ENCODE measurements around the gene ZKSCAN4. TPM values are rescaled to one million over a fixed set of nuclear protein-coding genes. Genes with fewer than 3 reads are reported as not detected.
A peak's percentile ranks its signal among the peaks of the same experiment; 100 is the strongest.

Gene ZKSCAN4
- total and polyA plus RNA-seq, 2 of the 8 experiments (the other 6 are each of a cell fraction or from before 2014, with no cell fraction given) = 2.2 to 6.6 TPM

DNA sequence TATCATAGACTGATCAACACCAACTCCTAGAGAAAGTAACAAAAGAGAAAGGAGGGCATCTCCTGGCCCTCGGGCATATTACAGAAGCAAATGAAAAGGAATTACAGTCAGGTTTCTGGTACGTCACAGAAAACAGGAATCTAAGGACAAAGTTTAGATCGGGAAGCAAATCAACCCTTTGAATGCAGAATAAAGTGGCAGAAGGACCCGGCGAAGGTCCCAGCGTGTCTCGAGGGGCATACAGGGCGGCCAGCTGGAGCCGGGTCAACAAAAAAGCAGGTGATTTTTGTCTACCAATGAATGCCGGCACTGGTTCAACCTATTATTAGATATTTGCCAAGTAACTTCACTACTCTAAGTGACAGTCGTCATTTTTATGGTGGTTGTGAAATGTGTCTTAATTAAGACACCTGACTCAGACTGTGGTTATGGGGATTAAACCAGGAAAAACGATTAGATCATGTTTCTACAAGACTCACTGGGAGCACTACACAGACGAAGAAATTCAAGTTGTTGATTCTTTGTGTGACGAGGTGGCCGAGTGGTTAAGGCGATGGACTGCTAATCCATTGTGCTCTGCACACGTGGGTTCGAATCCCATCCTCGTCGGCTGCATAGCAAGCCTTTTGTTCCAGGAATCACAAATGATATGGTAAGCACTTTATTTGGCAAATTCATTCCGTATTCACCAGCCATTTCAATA, 39.4 kb downstream of the ZKSCAN4 start:
- Histone ChIP-seq H3K79me2 (ENCODE audit: control insufficient read depth in 1 of 2, insufficient read depth in 2 of 2, low read length in 2 of 2) (no peaks in the 10 kb centered on the region), H3K4ac (replicated peaks; ENCODE audit: insufficient read length, low read depth, low read length) (no peak overlapping the region), H3K27ac (ENCODE audit: low read depth, low read length) (no peak overlapping the region), H3K56ac (replicated peaks; ENCODE audit: insufficient read length, low read depth, low read length) (no peak overlapping the region), H3K9ac (replicated peaks in 1 of 4; ENCODE audit: extremely low read depth in 1 of 4, low read depth in 3 of 4, low read length in 3 of 4) (peak overlapping the region in 2 of 4 experiments; percentile 45 to 49; a peak in 4 of 7 replicates), H3K4me1 (replicated peaks in 1 of 4; ENCODE audit: control insufficient read depth in 3 of 4, insufficient read depth in 4 of 4, low read length in 3 of 4) (peaks cover 0 to 2% (median 0%) of the 10 kb centered on the region in 4 experiments; a peak in 2 of 7 replicates), H3K4me3 (ENCODE audit: extremely low read depth in 1 of 4, insufficient read depth in 2 of 4, low read depth in 3 of 4, low read length in 4 of 4) (peak overlapping the region; percentile 64 to 85 (median 76)), H4K91ac (replicated peaks; ENCODE audit: insufficient read length, low read length) (no peak overlapping the region), H3K18ac (ENCODE audit: extremely low read depth, low read length) (no peak overlapping the region), H2BK20ac (ENCODE audit: low read length) (no peak overlapping the region), H3K23me2 (ENCODE audit: low read depth, low read length) (peaks cover 12% of the 10 kb centered on the region), H3K27me3 (replicated peaks in 1 of 4; ENCODE audit: control insufficient read depth in 3 of 4, extremely low read depth in 1 of 4, insufficient read depth in 3 of 4, low read length in 3 of 4) (peaks cover 14 to 35% (median 27%) of the 10 kb centered on the region in 4 experiments), H3K79me1 (ENCODE audit: low read depth, low read length) (no peaks in the 10 kb centered on the region; the same call in 1 of the 2 replicates), H3K9me3 (ENCODE audit: insufficient read depth in 2 of 2, low read depth in 1 of 2, low read length in 1 of 2) (no peaks in the 10 kb centered on the region), H3K4me2 (ENCODE audit: insufficient read depth in 1 of 2, low read depth in 2 of 2, low read length in 2 of 2) (peak overlapping the region; percentile 81 to 87), H2BK5ac (ENCODE audit: low read depth, low read length) (no peak overlapping the region), H3K14ac (ENCODE audit: insufficient read length) (no peak overlapping the region), H2BK15ac (ENCODE audit: low read length) (no peak overlapping the region), H4K8ac (ENCODE audit: extremely low read depth, insufficient read depth, low read length) (no peak overlapping the region), H2AK5ac (ENCODE audit: low read depth, low read length) (no peak overlapping the region), H4K20me1 (replicated peaks in 1 of 2; ENCODE audit: control insufficient read depth in 1 of 2, insufficient read depth in 2 of 2, low read length in 2 of 2) (no peaks in the 10 kb centered on the region), H2AFZ (ENCODE audit: low read length) (peak overlapping the region; percentile 83), H2BK120ac (replicated peaks; ENCODE audit: low read depth, low read length) (no peak overlapping the region), H4K5ac (ENCODE audit: insufficient read length, low read depth, low read length) (no peak overlapping the region), H2BK12ac (ENCODE audit: low read depth, low read length) (no peak overlapping the region), H3K36me3 (ENCODE audit: control insufficient read depth in 2 of 4, insufficient read depth in 4 of 4, low read length in 3 of 4) (no peaks in the 10 kb centered on the region), H3K23ac (ENCODE audit: insufficient read length) (no peak overlapping the region)
- CTCF ChIA-PET (ENCODE audit: partially characterized antibody) = interaction anchor here (1.5 kb wide), 1 partner anchor 9 kb away, joined by 4 read pairs; no protein-coding TSS in a partner anchor
- POLR2A ChIA-PET (ENCODE audit: partially characterized antibody) = interaction anchor here (0.9 to 2.0 kb wide), 2 partner anchors 8 to 123 kb away, joined by 4 to 5 read pairs; partner anchors contain the start of gene ZSCAN31
- WGBS, 2 experiments (ENCODE audit: extremely low coverage in 1 of 2, insufficient coverage in 1 of 2, insufficient read length in 1 of 2, insufficient replicate concordance in 2 of 2, low coverage in 1 of 2, low lambda C conversion rate in 2 of 2, missing lambda C conversion rate in 1 of 2) = 2% methylated on average over 21 of the region's 21 CpGs; no CpG with 5 or more reads in 1 of the 2 experiments
- FAIRE-seq = peak; percentile 78
- peak; percentile 77 to 92 for DNase-seq (ENCODE audit: low read depth in 1 of 2, low spot score in 2 of 2)
- TF ChIP-seq CBX8 (IDR thresholded peaks at IDR 0.05; ENCODE audit: borderline replicate concordance, low read depth, low read length) (no peak), EZH2 (IDR thresholded peaks at IDR 0.05; ENCODE audit: low read depth, low read length, severe bottlenecking) (no peak), BRCA1 (IDR thresholded peaks at IDR 0.05; ENCODE audit: low read depth, low read length) (no peak), ASH2L (IDR thresholded peaks at IDR 0.05; ENCODE audit: low read length) (peak; percentile 91), EP300 (IDR thresholded peaks at IDR 0.05; ENCODE audit: borderline replicate concordance in 1 of 2, low read depth in 2 of 2, low read length in 2 of 2) (0 out of 3 replicates have a peak, but pooled peaks of 1 of the 2 experiments have one; percentile 0), GABPA (IDR thresholded peaks at IDR 0.05; ENCODE audit: borderline replicate concordance, insufficient read depth, low read length) (no peak), CBX5 (IDR thresholded peaks at IDR 0.05; ENCODE audit: low read depth, low read length) (no peak), MAFK (IDR thresholded peaks at IDR 0.05; ENCODE audit: low read depth, low read length) (peak; percentile 83; the same call in 1 of the 2 replicates), KDM1A (IDR thresholded peaks at IDR 0.05; ENCODE audit: borderline replicate concordance, low read length) (peak; percentile 17; the same call in 1 of the 2 replicates), GTF2F1 (IDR thresholded peaks at IDR 0.05; ENCODE audit: borderline replicate concordance, low read depth, low read length) (no peak), CREB1 (IDR thresholded peaks at IDR 0.05) (peak; percentile 56; the same call in 1 of the 2 replicates)
- TF ChIP-seq, protein P1, sequence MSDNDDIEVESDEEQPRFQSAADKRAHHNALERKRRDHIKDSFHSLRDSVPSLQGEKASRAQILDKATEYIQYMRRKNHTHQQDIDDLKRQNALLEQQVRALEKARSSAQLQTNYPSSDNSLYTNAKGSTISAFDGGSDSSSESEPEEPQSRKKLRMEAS (IDR thresholded peaks at IDR 0.05) = peak; percentile 79
